GM23338 (cell line): ENCODE measurements around the gene PCSK2. TPM values are rescaled to one million over a fixed set of nuclear protein-coding genes. Genes with fewer than 3 reads are reported as not detected.

ENCODE experiments used
- ATAC-seq: fragments of 200-7000 bp; cut with Tn5 transposase; 3 replicates; pipeline ENCODE4 v1.9.1; 2020
- DNase-seq: peaks from one replicate; pipeline ENCODE4 v3.0.0-alpha.2; 2015; ENCODE audit warnings: low spot score
- H2AFZ ChIP-seq: fragments of 200-600 bp; sonication (generic); 2 replicates; pipeline ENCODE4 v1.8.0; 2016; ENCODE audit warnings: antibody characterized with exemption, mild to moderate bottlenecking, moderate library complexity
- H3F3A ChIP-seq: fragments of 200-600 bp; sonication (generic); replicated peaks from 2 replicates; pipeline ENCODE4 v1.8.0; 2017; ENCODE audit warnings: antibody characterized with exemption, mixed run types, low read depth
- H3K27ac ChIP-seq: fragments of 200-600 bp; sonication (generic); 2 replicates; pipeline ENCODE4 v1.6.1; 2016; ENCODE audit warnings: low read depth
- H3K27me3 ChIP-seq: fragments of 200-600 bp; sonication (generic); 2 replicates; pipeline ENCODE4 v1.8.0; 2016; ENCODE audit warnings: mild to moderate bottlenecking, mixed run types, moderate library complexity; ENCODE audit not compliant: insufficient read depth
- H3K36me3 ChIP-seq: fragments of 200-600 bp; sonication (generic); 2 replicates; pipeline ENCODE4 v1.8.0; 2016; ENCODE audit warnings: mild to moderate bottlenecking; ENCODE audit not compliant: insufficient read depth
- H3K4me1 ChIP-seq: fragments of 200-600 bp; sonication (generic); 2 replicates; pipeline ENCODE4 v1.8.0; 2016; ENCODE audit warnings: mild to moderate bottlenecking, moderate library complexity; ENCODE audit not compliant: insufficient read depth
- H3K4me2 ChIP-seq: fragments of 200-600 bp; sonication (generic); 2 replicates; pipeline ENCODE4 v1.7.1; 2017; ENCODE audit warnings: mixed run types
- H3K4me3 ChIP-seq: fragments of 200-600 bp; sonication (generic); 2 replicates; pipeline ENCODE4 v1.6.1; 2016; ENCODE audit warnings: mixed run types
- H3K79me2 ChIP-seq: fragments of 200-600 bp; sonication (generic); replicated peaks from 2 replicates; pipeline ENCODE4 v1.8.0; 2017; ENCODE audit warnings: mild to moderate bottlenecking; ENCODE audit not compliant: insufficient read depth
- H3K9me2 ChIP-seq: fragments of 200-600 bp; sonication (generic); 2 replicates; pipeline ENCODE4 v1.8.0; 2017; ENCODE audit not compliant: insufficient read depth
- H4K20me1 ChIP-seq: fragments of 200-600 bp; sonication (generic); replicated peaks from 2 replicates; pipeline ENCODE4 v1.8.0; 2017; ENCODE audit warnings: mild to moderate bottlenecking; ENCODE audit not compliant: insufficient read depth
- H3K27ac Mint-ChIP-seq: 2 replicates; pipeline ENCODE4 v1.8.0; 2020; ENCODE audit warnings: inconsistent platforms, mild to moderate bottlenecking, moderate library complexity, mixed read lengths
- H3K27me3 Mint-ChIP-seq: 3 replicates; pipeline ENCODE4 v1.8.0; 2022; ENCODE audit warnings: low read depth, mild to moderate bottlenecking, moderate library complexity, mixed read lengths, inconsistent platforms; ENCODE audit not compliant: insufficient read depth, poor library complexity
- H3K36me3 Mint-ChIP-seq: 3 replicates; pipeline ENCODE4 v1.8.0; 2021; ENCODE audit warnings: low read depth, mild to moderate bottlenecking, inconsistent platforms, moderate library complexity, mixed read lengths
- H3K4me1 Mint-ChIP-seq: 3 replicates; pipeline ENCODE4 v1.8.0; 2020; ENCODE audit warnings: mild to moderate bottlenecking, inconsistent platforms, mixed read lengths
- H3K4me3 Mint-ChIP-seq: 3 replicates; pipeline ENCODE4 v1.8.0; 2021; ENCODE audit warnings: moderate library complexity, mild to moderate bottlenecking, inconsistent platforms, mixed read lengths
- H3K9me3 Mint-ChIP-seq: 3 replicates; pipeline ENCODE4 v1.8.0; 2020; ENCODE audit warnings: moderate library complexity, mild to moderate bottlenecking, inconsistent platforms, mixed read lengths
- CREB1 ChIP-seq: fragments of 250-450 bp; sonication (Bioruptor Pico); IDR thresholded peaks from 2 replicates; pipeline ENCODE4 v1.5.0; 2020; ENCODE audit warnings: low read depth, mild to moderate bottlenecking, moderate library complexity
- ETS1 ChIP-seq: IDR thresholded peaks from 2 replicates; pipeline ENCODE4 v1.6.1; 2016; ENCODE audit warnings: antibody characterized with exemption
- EZH2phosphoT487 ChIP-seq: fragments of 200-600 bp; sonication (generic); IDR thresholded peaks from one replicate; pipeline ENCODE4 v1.8.1; 2018; ENCODE audit warnings: antibody characterized with exemption; ENCODE audit not compliant: unreplicated experiment
- JUNB ChIP-seq: IDR thresholded peaks from one replicate; pipeline ENCODE4 v1.6.1; 2016; ENCODE audit warnings: antibody characterized with exemption; ENCODE audit not compliant: unreplicated experiment
- POLR2AphosphoS5 ChIP-seq: IDR thresholded peaks from 2 replicates; pipeline ENCODE4 v1.6.1; 2016; ENCODE audit warnings: antibody characterized with exemption, low read depth
- STAT1 ChIP-seq: IDR thresholded peaks from one replicate; pipeline ENCODE4 v1.6.1; 2016; ENCODE audit warnings: antibody characterized with exemption; ENCODE audit not compliant: unreplicated experiment
- ZNF114 ChIP-seq: fragments of 250-450 bp; sonication (Bioruptor Pico); IDR thresholded peaks from 2 replicates; pipeline ENCODE4 v1.5.0; 2020; ENCODE audit warnings: mild to moderate bottlenecking, moderate library complexity
- ZNF331 ChIP-seq: fragments of 250-450 bp; sonication (Bioruptor Pico); IDR thresholded peaks from 2 replicates; pipeline ENCODE4 v1.5.0; 2020; ENCODE audit warnings: low read depth, mild to moderate bottlenecking, moderate library complexity
- polyA plus RNA-seq: library from polyadenylated mRNA; unstranded; fragments of >200 nt; fragmentation: Nextera tagmentation; extraction: Ambion mirVana; gene quantifications from 2 replicates; pipeline ENCODE4 v1.2.1, GENCODE V29; 2016
- total RNA-seq: library from RNA; depleted of rRNA; stranded (reverse); fragments of >200 nt; shearing (Covaris generic); gene quantifications from 2 replicates; pipeline ENCODE4 v1.2.3, GENCODE V29; 2014
- TF ChIP-seq, protein P1 (sequence below), 2 experiments: fragments of 200-600 bp in 1 of 2; sonication (generic) in 1 of 2; conservative IDR thresholded peaks; 2 replicates each; pipeline versions ENCODE4 v1.5.1 to v1.6.1; 2016 to 2017; ENCODE audit warnings: antibody characterized with exemption in 2 of 2, low read depth in 2 of 2, mild to moderate bottlenecking in 2 of 2, moderate library complexity in 1 of 2
- TF ChIP-seq, protein P2 (sequence below): IDR thresholded peaks from one replicate; pipeline ENCODE4 v1.6.1; 2018; ENCODE audit warnings: antibody characterized with exemption; ENCODE audit not compliant: unreplicated experiment

PCSK2 gene
- total and polyA plus RNA-seq, 2 experiments from 2014 or later = 0.37 to 1.1 TPM

- Mint-ChIP-seq H3K27me3 (no peaks in the 10 kb centered on the region), H3K27ac (no peak overlapping the region), H3K36me3 (no peaks in the 10 kb centered on the region), H3K9me3 (no peaks in the 10 kb centered on the region; the same call in 2 of the 3 replicates), H3K4me1 (peaks cover 19% of the 10 kb centered on the region), H3K4me3 (no peak overlapping the region)
- Histone ChIP-seq H3K9me2 (peaks cover 8% of the 10 kb centered on the region; the same call in 1 of the 2 replicates), H3K79me2 (no peaks in the 10 kb centered on the region), H3K27ac (no peak overlapping the region), H3K36me3 (no peaks in the 10 kb centered on the region), H3K4me2 (no peak overlapping the region), H2AFZ (no peak overlapping the region), H4K20me1 (no peaks in the 10 kb centered on the region), H3K4me3 (no peak overlapping the region), H3F3A (no peaks in the 10 kb centered on the region), H3K27me3 (no peaks in the 10 kb centered on the region), H3K4me1 (0 out of 2 replicates have a peak, but pooled peaks cover 7% of the 10 kb centered on the region)
- DNase-seq = no peak
- no peak for ATAC-seq
- TF ChIP-seq JUNB = no peak
These were observed 200.8 kb downstream of the PCSK2 start for GRCh38 chr20:17427638-17428037.

GRCh38 chr20:17430125-17430950, 203.5 kb downstream of the PCSK2 start:
- 0 out of 2 replicates have a peak, but pooled peaks cover 7% of the 10 kb centered on the region for H3K4me1 ChIP-seq
- no peaks in the 10 kb centered on the region for H3K79me2 ChIP-seq
- Mint-ChIP-seq H3K4me1 (peaks cover 25% of the 10 kb centered on the region), H3K9me3 (no peaks in the 10 kb centered on the region), H3K36me3 (no peaks in the 10 kb centered on the region), H3K27ac (no peak overlapping the region), H3K27me3 (no peaks in the 10 kb centered on the region), H3K4me3 (no peak overlapping the region)
- H3K4me3 ChIP-seq = no peak overlapping the region
- no peaks in the 10 kb centered on the region for H3K36me3 ChIP-seq
- no peak for ATAC-seq
- DNase-seq = no peak
- no peaks in the 10 kb centered on the region for H4K20me1 ChIP-seq
- H3F3A ChIP-seq = no peaks in the 10 kb centered on the region
- H3K9me2 ChIP-seq = peaks cover 7% of the 10 kb centered on the region; the same call in 1 of the 2 replicates
- H3K27ac ChIP-seq = no peak overlapping the region
- H3K27me3 ChIP-seq = no peaks in the 10 kb centered on the region
- H3K4me2 ChIP-seq = no peak overlapping the region
- TF ChIP-seq POLR2AphosphoS5 (no peak), JUNB (no peak), EZH2phosphoT487 (no peak), STAT1 (no peak), ZNF114 (CRISPR knock-in tag) (no peak), ZNF331 (CRISPR knock-in tag) (no peak), CREB1 (CRISPR knock-in tag) (no peak), ETS1 (no peak)
- TF ChIP-seq, protein P1, sequence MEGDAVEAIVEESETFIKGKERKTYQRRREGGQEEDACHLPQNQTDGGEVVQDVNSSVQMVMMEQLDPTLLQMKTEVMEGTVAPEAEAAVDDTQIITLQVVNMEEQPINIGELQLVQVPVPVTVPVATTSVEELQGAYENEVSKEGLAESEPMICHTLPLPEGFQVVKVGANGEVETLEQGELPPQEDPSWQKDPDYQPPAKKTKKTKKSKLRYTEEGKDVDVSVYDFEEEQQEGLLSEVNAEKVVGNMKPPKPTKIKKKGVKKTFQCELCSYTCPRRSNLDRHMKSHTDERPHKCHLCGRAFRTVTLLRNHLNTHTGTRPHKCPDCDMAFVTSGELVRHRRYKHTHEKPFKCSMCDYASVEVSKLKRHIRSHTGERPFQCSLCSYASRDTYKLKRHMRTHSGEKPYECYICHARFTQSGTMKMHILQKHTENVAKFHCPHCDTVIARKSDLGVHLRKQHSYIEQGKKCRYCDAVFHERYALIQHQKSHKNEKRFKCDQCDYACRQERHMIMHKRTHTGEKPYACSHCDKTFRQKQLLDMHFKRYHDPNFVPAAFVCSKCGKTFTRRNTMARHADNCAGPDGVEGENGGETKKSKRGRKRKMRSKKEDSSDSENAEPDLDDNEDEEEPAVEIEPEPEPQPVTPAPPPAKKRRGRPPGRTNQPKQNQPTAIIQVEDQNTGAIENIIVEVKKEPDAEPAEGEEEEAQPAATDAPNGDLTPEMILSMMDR (conservative IDR thresholded peaks at IDR 0.05; ENCODE audit: low read depth in 2 of 2) = no peak
- TF ChIP-seq, protein P2, sequence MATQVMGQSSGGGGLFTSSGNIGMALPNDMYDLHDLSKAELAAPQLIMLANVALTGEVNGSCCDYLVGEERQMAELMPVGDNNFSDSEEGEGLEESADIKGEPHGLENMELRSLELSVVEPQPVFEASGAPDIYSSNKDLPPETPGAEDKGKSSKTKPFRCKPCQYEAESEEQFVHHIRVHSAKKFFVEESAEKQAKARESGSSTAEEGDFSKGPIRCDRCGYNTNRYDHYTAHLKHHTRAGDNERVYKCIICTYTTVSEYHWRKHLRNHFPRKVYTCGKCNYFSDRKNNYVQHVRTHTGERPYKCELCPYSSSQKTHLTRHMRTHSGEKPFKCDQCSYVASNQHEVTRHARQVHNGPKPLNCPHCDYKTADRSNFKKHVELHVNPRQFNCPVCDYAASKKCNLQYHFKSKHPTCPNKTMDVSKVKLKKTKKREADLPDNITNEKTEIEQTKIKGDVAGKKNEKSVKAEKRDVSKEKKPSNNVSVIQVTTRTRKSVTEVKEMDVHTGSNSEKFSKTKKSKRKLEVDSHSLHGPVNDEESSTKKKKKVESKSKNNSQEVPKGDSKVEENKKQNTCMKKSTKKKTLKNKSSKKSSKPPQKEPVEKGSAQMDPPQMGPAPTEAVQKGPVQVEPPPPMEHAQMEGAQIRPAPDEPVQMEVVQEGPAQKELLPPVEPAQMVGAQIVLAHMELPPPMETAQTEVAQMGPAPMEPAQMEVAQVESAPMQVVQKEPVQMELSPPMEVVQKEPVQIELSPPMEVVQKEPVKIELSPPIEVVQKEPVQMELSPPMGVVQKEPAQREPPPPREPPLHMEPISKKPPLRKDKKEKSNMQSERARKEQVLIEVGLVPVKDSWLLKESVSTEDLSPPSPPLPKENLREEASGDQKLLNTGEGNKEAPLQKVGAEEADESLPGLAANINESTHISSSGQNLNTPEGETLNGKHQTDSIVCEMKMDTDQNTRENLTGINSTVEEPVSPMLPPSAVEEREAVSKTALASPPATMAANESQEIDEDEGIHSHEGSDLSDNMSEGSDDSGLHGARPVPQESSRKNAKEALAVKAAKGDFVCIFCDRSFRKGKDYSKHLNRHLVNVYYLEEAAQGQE = no peak
- peak overlapping the region; percentile 82; the same call in 1 of the 2 replicates for H2AFZ ChIP-seq
